Right forelimb (tissue), 1 donor: ENCODE results near the gene SCN4B.
A peak's percentile ranks its signal among the peaks of the same experiment; 100 is the strongest.
"Not testable (repeated sequence)": the region's sequence is repeated elsewhere in the genome, so short reads cannot be mapped to it uniquely, and the experiment has no call there.

Experiments
- DNase-seq: peaks from one replicate; pipeline ENCODE4 v3.0.0-alpha.2; 2018

SCN4B gene

GRCh38 chr11:118152552-118153471, at the start of gene SCN4B:
SCN4B (minus strand) TSS chr11:118152823; CDS start chr11:118152673, 150 bp downstream.
- peak; percentile 83 for DNase-seq

- no peak for DNase-seq
These were observed 49.3 kb upstream of the SCN4B start for GRCh38 chr11:118201966-118202365.

GRCh38 chr11:118200901-118201680, 48.5 kb upstream of the SCN4B start:
- DNase-seq = no peak

- no peak for DNase-seq
These were observed 47.9 kb upstream of the SCN4B start for GRCh38 chr11:118200497-118200896.

- no peak for DNase-seq
These were observed 46.5 kb upstream of the SCN4B start for GRCh38 chr11:118199135-118199534.

- peak; percentile 86 for DNase-seq
These were observed 45.7 kb upstream of the SCN4B start for GRCh38 chr11:118198370-118198769.

- DNase-seq = peak; percentile 69
These were observed 42.4 kb upstream of the SCN4B start for GRCh38 chr11:118194835-118195627.

GRCh38 chr11:118193910-118194566, 41.4 kb upstream of the SCN4B start:
- DNase-seq = no peak

GRCh38 chr11:118192817-118193216, 40.2 kb upstream of the SCN4B start:
- DNase-seq = not testable (repeated sequence)

GRCh38 chr11:118190942-118191506, 38.4 kb upstream of the SCN4B start:
- DNase-seq = not testable (repeated sequence)

GRCh38 chr11:118186346-118187107, 33.9 kb upstream of the SCN4B start:
- no peak for DNase-seq

GRCh38 chr11:118184784-118185579, 32.4 kb upstream of the SCN4B start:
- DNase-seq = no peak

- not testable (repeated sequence) for DNase-seq
These were observed 31.1 kb upstream of the SCN4B start for GRCh38 chr11:118183691-118184090.

- DNase-seq = peak; percentile 88
These were observed 27.7 kb upstream of the SCN4B start for GRCh38 chr11:118180300-118180703.

GRCh38 chr11:118176778-118177134, 24.1 kb upstream of the SCN4B start:
- DNase-seq = no peak

- DNase-seq = no peak
These were observed 23.6 kb upstream of the SCN4B start, which contains the start of gene SCN2B for GRCh38 chr11:118175993-118176777. SCN2B (minus strand) TSS chr11:118176639; CDS start chr11:118176431, 208 bp downstream.

- DNase-seq = no peak
These were observed 22.7 kb upstream of the SCN4B start for GRCh38 chr11:118175031-118175992.

- no peak for DNase-seq
These were observed 21.5 kb upstream of the SCN4B start for GRCh38 chr11:118174006-118174567.
